HS-27A (cell line): Measurements from ENCODE around the gene CFH.
"Not testable (repeated sequence)": the region's sequence is repeated elsewhere in the genome, so short reads cannot be mapped to it uniquely, and the experiment has no call there.

Source experiments
- DNase-seq: peaks from one replicate; pipeline ENCODE4 v3.0.0-alpha.2; 2012; ENCODE audit warnings: low read depth, missing footprints

CFH gene

DNA sequence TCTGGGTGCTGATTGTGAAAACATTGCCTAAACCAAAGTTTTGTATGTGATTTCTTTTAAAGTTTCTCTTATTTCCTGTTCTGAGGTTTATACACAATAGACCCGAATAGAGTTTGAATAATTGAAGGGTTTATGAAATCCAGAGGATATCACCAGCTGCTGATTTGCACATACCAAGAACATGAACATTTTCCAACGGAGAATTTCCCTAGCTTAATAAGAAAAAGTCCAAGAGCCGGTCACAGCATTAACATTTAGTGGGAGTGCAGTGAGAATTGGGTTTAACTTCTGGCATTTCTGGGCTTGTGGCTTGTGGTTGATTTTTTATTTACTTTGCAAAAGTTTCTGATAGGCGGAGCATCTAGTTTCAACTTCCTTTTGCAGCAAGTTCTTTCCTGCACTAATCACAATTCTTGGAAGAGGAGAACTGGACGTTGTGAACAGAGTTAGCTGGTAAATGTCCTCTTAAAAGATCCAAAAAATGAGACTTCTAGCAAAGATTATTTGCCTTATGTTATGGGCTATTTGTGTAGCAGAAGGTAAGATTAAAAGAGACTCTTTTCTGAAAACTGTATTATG, at the start of gene CFH:
Gene CFH, plus strand, starts transcription at position 407 of the 579 bp plus-strand sequence. Its CDS starts 75 bp downstream, at position 482.
- DNase-seq: peak; percentile 63

- no peak for DNase-seq
Observed at GRCh38 chr1:196603651-196604050, 48.2 kb upstream of the CFH start.

DNA sequence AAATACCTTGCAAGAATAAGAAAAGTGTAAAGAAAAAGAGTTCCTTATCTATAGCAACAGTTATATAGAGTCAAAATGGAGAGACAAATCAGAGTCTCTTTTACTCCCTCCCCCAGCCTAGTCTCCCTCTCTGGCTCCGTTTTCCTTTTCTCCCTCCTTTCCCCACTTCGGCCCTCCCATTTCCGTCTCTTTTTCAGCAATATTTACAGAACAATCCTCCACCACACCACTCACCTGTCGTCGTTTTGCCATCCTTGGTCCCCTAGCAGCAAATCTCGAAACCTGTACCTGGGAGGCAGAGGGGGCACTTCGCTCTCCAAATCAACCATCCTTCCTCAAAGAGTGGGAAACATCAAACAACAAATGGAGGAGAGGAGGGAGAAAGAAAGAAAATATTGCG, 43.9 kb upstream of the CFH start:
- no peak for DNase-seq

GRCh38 chr1:196608390-196609369, 43.2 kb upstream of the CFH start, which contains the start of gene KCNT2:
Gene KCNT2 (minus strand): TSS chr1:196608440. CDS start chr1:196608309, 131 bp downstream.
- no peak for DNase-seq

- no peak for DNase-seq
Observed at GRCh38 chr1:196609370-196609737, 42.5 kb upstream of the CFH start.

DNA sequence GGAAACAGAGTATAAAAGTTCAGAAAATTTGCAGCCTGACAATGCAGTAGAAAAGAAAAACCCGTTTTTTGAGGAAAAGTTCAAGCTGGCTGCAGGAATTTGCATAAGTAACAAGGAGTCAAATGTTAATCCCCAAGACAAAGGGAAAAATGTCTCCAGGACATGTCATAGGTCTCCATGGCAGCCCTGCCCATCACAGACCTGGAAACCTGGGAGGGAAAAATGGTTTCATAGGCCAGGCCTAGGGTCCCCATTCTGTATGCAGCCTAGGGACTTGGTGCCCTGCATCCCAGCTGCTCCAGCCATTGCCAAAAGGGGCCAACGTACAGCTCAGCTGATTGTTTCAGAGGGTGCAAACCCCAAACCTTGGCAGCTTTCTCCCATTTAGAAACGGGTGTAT, 40.0 kb upstream of the CFH start:
- DNase-seq: no peak

DNA sequence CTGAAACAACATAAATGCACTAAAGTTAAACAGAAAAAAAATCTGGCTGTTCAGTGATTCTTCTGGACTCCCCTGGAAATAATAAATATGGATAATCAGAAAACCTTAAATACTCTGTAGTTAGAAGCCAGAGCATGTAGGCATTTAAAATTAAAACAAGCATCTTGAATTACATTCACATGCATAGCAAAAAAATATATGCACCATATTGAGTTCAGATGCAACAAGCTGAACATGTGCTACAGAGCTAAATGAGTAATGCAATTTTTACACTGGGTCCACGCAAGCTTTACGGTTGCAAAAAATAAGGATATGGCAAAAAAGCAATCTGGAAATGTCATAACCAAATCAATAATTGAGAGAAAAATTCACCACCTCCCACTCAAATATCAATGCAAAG, 32.1 kb upstream of the CFH start:
- DNase-seq: no peak

DNA sequence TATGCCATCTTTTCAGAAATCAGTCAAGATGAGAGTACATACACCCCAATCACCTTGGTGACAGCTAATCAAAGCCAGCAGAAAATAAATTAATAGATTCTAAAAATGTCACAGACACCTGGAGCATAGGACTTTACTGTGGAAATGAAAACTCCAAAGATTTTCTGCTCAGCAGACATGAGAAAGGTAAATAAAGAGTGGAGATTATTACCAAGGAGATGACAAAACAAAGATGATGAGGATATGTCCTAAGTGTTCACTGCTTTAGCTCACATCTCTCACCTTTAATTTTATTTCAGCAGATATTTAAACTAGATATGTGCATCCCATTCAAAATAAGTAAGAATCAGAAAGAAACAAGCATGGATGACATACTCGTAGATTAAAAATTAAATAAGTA, 28.8 kb upstream of the CFH start:
- DNase-seq: no peak

DNA sequence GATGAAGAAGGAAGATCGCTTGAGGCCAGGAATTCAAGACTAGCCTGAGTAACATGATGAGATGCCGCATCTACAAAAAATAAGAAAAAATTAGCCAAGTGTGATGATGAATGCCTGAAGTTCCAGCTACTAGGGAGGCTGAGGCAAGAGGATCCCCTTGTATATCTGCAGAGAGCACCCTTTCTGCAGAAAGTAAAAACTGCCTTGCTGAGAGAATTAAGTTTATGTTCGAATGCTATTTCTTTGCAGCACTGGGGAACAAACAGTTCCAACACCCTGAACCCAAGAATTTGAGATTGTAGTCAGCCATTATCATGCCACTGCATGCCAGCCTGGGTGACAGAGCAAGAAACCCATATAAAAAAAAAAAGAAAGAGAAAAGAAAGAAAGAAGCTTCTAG, 23.0 kb upstream of the CFH start:
- no peak for DNase-seq

- no peak for DNase-seq
Observed at GRCh38 chr1:196637606-196638005, 14.2 kb upstream of the CFH start.

DNA sequence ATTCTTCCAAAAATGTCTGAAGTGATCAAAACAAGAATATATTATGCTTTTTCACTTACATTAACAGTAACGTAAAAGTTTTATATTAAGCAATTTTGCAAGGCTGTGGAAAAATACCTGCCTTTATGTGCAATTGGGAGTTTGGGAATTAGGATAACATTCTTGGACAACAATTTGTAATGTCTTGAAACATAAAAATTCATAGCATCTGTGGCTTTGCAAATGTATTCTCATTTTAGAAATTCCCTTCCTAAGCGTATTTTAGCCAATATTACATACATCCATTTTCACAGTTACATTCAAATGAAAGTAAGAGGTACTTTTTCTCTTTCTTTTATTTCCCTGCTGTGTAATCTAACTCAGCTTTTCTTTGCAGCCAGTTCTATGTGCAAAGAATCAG, 13.4 kb upstream of the CFH start:
- DNase-seq: no peak

- not testable (repeated sequence) for DNase-seq
Observed at GRCh38 chr1:196639291-196639690, 12.6 kb upstream of the CFH start.

DNA sequence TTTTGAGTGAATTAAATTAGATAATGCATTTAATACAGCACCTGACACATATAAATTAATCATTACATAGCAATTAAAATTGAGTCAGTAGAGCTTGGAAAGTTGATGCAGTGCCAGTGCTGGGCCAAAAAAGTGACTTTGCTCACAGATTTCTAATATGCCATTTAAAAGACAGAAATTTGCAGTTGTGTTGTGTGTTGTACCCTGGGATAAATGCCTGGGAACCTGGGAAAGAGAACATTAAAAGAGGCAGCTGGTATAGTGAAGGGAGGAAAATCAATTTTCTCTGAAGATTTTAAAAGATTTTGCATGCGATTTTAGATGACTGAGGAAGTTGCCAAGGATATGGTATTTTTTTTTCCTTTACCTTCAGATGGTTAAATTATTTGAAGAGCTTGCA, 10.9 kb upstream of the CFH start:
- no peak for DNase-seq

DNA sequence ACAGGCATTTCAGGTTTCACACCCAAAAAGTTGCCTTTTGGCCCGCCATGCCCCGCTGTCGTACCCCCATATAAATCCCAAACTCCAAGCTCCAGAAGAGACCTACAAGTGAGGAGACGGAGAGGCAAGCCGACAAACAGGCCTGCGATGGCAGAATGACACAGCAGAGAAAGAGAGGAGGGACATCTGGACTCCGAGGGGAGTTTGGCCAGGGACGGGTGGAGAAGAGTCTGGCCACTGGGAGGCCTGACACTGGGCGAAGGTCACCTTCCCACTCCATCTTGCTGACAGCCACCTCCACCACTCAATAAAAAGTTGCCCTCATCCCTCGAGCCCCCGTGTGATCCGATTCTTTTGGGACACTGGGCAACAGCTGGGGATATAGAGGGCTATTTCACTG, 1.9 kb upstream of the CFH start:
- DNase-seq: no peak

- DNase-seq: no peak
Observed at GRCh38 chr1:196650403-196650802, 1.4 kb upstream of the CFH start.

DNA sequence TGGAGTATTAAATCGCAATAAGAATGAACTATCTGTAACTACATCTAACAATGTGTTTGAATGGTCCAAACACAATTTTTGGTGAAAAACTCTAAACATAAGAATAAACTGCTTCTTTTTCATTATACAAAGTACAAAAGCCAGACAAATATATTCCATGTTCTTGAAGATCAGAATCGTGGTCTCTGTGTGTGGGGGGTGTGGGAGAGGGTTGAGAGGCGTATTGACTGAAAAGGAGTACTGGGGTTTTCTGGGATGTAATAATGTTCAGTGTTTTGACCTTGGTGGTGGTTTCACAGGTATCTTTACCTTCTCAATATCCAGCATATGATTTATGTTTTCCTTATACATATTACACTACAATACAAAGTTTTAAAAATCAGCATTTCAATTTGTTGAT, 764 bp upstream of the CFH start:
- no peak for DNase-seq

- no peak for DNase-seq
Observed at GRCh38 chr1:196654271-196654670, 2.4 kb downstream of the CFH start.

- no peak for DNase-seq
Observed at GRCh38 chr1:196655071-196655470, 3.2 kb downstream of the CFH start.

DNA sequence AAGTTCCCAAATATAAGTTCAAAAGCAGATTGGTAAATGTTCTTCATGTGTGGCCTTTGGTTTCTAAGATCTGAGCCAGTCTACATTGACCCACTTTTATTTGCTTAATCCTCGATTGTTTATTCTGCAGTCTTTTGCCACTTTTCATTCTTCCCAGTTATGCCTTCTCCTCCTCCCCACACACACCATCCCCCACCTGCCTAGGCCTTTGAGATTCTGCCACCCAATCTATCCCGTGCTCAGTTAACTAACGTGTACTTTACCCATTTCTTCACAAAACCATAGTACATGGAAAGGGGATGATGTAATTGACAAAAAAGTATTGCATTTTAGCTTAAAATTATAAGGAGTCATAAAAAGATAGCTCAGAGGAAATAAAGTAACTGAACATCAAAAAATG, 3.7 kb downstream of the CFH start:
- DNase-seq: no peak

- no peak for DNase-seq
Observed at GRCh38 chr1:196659471-196659870, 7.6 kb downstream of the CFH start.

GRCh38 chr1:196660272-196660671, 8.4 kb downstream of the CFH start:
- no peak for DNase-seq

- no peak for DNase-seq
Observed at GRCh38 chr1:196660852-196661251, 9.0 kb downstream of the CFH start.

DNA sequence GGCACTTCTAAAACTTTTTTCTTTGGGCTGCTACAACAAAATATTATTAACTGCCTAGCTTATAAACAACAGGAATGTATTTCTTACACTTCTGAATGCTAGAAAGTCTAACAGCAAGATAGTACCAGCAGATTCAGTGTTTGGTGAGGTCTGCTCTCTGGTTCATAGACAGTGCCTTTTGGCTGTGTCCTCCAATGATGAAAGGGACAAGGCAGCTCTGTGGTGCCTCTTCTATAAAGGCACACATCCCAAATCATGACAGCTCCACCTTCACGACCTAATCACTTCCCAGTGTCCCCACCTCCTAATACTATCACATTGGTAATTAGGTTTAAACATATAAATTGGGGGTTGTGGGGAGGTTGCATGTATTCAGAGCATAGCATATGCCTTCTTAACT, 9.5 kb downstream of the CFH start:
- DNase-seq: no peak

DNA sequence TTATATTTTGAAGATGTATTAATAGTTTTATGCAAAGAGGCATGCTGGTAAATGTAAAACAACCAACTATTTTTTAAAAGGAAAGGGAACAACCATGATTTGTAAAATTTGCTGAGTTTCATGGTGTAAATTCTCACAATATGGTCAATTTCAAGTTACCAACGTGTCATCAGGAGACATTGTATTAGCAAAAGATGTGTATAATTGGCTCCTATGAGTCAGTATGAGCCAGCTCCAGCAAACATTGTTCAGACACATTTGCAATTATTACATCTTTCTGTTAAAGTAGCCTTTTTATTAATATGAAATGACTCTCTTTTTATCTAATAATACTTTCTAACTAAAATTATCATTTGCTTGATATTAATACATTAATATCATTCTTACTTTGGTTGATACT, 15.3 kb downstream of the CFH start:
- DNase-seq: no peak
